GM10266 (cell line): ENCODE measurements around the gene TANK.

ENCODE experiments used
- DNase-seq: peaks from one replicate; pipeline ENCODE4 v3.0.0; 2012; ENCODE audit errors: extremely low spot score
- TF ChIP-seq, protein P1 (sequence below): IDR thresholded peaks from 2 replicates; pipeline ENCODE4 v1.5.1; 2012; ENCODE audit warnings: mild to moderate bottlenecking, low read depth; ENCODE audit not compliant: control insufficient read depth, insufficient read depth; ENCODE audit errors: missing control alignments

TANK gene

DNA sequence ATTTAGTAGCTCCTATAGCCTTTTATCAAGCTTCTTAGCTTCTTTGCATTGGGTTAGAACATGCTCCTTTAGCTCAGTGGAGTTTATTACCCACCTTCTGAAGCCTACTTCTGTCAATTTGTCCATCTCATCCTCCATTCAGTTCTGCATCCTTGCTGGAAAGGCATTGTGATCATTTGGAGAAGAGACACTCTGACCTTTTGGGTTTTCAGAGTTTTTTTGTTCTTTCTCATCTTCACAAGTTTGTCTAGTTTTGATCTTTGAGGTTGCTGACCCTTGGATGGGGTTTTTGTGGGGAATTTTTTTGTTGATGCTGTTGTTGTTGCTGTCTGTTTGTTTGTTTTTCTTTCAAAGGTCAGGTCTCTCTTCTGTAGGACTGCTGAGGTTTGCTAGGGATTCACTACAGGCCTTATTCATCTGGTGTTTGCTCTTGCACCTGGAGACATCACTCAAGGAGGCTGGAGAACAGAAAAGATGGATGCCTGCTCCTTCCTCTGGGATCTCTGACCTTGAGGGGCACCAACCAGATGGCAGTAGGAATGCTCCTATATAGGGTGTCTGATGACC is 13.9 kb upstream of the TANK start:
- DNase-seq: no peak
- TF ChIP-seq, protein P1, sequence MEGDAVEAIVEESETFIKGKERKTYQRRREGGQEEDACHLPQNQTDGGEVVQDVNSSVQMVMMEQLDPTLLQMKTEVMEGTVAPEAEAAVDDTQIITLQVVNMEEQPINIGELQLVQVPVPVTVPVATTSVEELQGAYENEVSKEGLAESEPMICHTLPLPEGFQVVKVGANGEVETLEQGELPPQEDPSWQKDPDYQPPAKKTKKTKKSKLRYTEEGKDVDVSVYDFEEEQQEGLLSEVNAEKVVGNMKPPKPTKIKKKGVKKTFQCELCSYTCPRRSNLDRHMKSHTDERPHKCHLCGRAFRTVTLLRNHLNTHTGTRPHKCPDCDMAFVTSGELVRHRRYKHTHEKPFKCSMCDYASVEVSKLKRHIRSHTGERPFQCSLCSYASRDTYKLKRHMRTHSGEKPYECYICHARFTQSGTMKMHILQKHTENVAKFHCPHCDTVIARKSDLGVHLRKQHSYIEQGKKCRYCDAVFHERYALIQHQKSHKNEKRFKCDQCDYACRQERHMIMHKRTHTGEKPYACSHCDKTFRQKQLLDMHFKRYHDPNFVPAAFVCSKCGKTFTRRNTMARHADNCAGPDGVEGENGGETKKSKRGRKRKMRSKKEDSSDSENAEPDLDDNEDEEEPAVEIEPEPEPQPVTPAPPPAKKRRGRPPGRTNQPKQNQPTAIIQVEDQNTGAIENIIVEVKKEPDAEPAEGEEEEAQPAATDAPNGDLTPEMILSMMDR: no peak

DNA sequence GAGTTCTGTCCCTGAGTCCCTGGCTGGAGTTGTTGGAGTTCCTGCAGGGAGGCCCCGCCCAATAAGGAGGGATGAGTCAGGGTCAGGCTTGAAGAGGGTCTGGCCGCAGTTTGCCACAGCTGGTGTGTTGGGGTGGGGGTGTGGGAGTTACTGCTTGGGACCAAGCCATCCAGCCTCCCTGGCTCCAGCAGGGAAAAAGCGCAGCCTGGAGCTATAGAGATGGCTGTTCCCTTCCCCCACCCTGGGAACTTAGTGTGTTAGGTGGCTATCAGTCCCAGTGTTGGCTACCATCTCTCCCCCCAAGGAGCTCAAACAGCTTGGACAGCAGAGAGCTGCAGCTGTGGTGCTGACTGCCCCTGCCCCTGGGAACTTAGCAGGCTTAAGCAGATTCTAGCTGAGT is 13.2 kb upstream of the TANK start:
- DNase-seq: no peak
- TF ChIP-seq, protein P1: no peak

DNA sequence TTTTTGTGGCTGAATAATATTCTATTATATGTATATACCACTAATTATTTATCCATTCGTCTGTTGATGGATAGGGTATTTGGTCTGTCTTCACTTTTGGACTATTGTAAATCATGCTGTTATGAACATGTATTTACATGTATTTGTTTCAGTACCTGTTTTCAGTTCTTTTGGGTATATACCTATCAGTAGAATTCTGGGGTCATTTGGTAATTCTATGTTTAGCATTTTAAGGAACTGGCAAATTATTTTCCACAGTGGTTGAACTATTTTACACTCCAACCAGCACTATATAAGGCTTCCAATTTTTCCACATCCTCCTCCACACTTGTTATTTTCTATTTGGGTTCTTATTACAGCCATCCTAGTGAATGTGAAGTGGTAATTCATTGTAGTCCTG is 12.4 kb upstream of the TANK start:
- TF ChIP-seq, protein P1: no peak
- DNase-seq: no peak

DNA sequence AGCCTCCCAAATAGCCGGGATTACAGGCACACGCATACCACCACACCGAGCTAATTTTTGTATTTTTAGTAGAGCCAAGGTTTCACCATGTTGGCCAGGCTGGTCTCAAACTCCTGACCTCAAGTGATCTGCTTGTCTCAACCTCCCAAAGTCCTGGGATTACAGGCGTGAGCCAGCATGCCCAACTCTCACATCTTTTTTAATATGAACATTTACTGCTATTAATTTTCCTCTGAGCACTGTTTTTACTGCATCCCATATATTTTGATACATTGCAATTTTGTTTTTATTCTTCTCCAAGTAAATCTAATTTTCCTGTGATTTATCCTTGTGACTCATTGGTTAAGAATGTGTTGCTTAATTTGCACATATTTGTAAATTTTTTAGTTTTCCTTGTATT is 9.5 kb upstream of the TANK start:
- DNase-seq: no peak
- TF ChIP-seq, protein P1: no peak

DNA sequence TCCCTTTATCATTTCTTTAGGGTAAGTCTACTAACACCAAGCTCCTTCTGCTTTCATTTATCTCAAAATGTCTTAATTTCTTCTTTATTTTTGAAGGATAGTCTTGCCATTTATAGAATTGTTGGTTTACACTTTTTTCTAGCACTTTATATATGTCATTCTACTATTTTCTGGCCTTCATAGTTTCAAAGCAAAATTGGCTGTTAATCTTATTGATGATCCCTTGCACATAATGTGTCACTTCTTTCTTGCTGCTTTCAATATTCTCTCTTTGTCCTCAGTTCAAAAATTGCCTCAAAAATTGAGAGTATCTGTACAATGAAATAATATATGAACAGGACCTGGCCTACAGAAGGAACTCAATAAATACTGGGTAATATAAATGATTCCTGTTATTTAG is 7.9 kb upstream of the TANK start:
- no peak for DNase-seq
- TF ChIP-seq, protein P1: no peak

DNA sequence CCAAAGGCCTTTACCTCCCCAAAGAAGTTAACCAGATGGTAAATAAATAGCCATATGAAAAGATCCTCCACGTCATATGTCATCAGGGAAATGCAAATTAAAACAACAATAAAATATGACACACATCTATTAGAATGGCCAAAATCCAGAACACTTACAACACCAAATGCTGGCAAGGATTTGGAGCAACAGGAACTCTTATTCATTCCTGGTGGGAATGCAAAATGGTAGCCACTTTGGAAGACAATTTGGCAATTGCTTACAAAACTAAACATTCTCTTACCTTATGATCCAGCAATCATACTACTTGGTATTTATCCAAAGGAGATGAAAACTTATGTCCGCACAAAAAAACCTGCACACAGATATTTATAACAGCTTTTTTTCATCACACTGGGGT is 1.3 kb upstream of the TANK start:
- TF ChIP-seq, protein P1: no peak
- no peak for DNase-seq

DNA sequence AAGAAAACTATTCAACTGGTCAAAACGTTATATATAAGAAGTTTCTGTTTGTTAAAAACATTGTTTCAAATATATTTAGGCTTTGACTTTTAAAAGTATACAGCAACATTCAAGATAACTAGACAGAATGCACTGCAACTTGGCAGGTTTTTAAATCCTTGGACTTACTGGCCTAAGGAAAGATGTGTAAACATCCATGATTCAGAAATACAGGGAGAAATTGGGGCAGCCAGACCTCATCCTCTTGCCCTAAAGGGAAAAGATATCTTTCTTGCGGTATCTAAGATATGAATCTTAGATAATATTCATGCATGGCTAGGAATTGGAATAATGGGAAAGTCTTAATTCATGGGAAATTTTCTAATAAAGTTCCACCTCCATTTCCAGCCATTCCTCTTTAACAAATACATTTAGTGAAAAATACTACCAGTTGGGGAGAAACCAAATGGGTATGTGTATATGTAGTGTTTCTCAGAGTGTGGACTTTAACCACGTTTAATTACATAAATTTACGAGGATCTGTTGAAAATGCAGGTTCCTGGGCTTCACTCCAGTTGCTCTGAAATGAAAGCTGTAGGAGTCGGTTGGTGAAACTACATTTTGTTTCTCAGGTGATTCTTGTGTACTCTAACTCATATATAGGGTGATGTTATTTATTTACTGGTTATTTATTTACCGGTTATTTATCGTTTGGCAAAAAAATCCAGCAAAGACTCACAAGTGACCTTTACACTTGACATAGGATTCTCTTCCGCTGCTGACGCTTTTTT is 587 bp upstream of the TANK start:
- TF ChIP-seq, protein P1: no peak
- DNase-seq: no peak
